Measurements from ENCODE around the gene GSAP. TPM values are rescaled to one million over a fixed set of nuclear protein-coding genes. Genes with fewer than 3 reads are reported as not detected.

The GSAP gene
- total and polyA plus RNA-seq, 9 of the 15 experiments (the other 6 are each of a cell fraction or from before 2014, with no cell fraction given) = 0.13 TPM; not detected in 8

DNA sequence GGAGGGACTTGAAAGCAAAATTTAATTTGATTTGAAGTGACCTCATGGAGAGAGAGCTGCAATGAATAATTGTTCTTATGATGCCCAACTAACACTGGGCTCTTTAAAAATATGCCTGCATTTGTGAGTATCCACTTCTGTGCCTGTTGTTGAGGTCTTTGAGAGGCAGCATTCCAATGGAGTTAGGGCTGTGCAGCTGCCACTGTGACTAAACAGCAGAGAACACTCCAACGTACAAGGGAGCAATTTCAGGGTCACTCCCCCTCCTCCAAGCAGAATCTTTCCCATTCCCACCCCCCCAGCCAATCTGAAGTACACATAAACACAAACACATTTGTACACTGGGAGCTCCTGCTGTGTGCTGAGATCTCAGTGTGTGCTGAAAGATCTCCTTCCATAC, 28.0 kb upstream of the GSAP start:
- 0% methylated on average over 1 of the region's 1 CpG for WGBS (ENCODE audit: insufficient coverage, low coverage, missing lambda C conversion rate)
- H3K27ac ChIP-seq (ENCODE audit: extremely low read depth, low read depth, low read length) = no peak overlapping the region
- DNase-seq (ENCODE audit: extremely low read depth in 1 of 4, low spot score in 3 of 4) (no peak), FAIRE-seq (no peak), ATAC-seq (no peak)
- in situ Hi-C loops (cut with MboI) (no loop called here), intact Hi-C loops (cut with micrococcal nuclease) (no loop called here)
- H3K27me3 ChIP-seq (ENCODE audit: control insufficient read depth in 2 of 2, insufficient read depth in 2 of 2, low read length in 2 of 2) = peaks cover 24 to 26% of the 10 kb centered on the region in 2 experiments; a peak in 4 of 5 replicates
- H3K4me3 ChIP-seq = no peak overlapping the region
- no peaks in the 10 kb centered on the region for H3K4me1 ChIP-seq (replicated peaks in 1 of 2; ENCODE audit: control insufficient read depth in 2 of 2, insufficient read depth in 2 of 2, low read length in 2 of 2)
- H3K9ac ChIP-seq (ENCODE audit: insufficient read depth in 1 of 2, low read depth in 2 of 2, low read length in 2 of 2) = no peak overlapping the region
- H3K36me3 ChIP-seq (ENCODE audit: control insufficient read depth, insufficient read depth, low read length) = no peaks in the 10 kb centered on the region
- POLR2A ChIA-PET = no interaction called here
- no peaks in the 10 kb centered on the region for H4K20me1 ChIP-seq (replicated peaks; ENCODE audit: control insufficient read depth, insufficient read depth, low read length)
- no TSS peak for BruUV-seq (replicated peaks)
- H3K9me3 ChIP-seq (replicated peaks; ENCODE audit: control insufficient read depth, insufficient read depth, low read depth, low read length) = no peaks in the 10 kb centered on the region
- no peak overlapping the region for H3K4me2 ChIP-seq (ENCODE audit: insufficient read depth, low read length)
- no peak overlapping the region for H2AFZ ChIP-seq (ENCODE audit: low read depth, low read length)
- no peaks in the 10 kb centered on the region for H3K9me1 ChIP-seq (ENCODE audit: control insufficient read depth, insufficient read depth, low read length)
- CTCF ChIA-PET (ENCODE audit: low intra/inter-chr PET ratio) = no interaction called here
- H3K79me2 ChIP-seq (ENCODE audit: control insufficient read depth, insufficient read depth, low read length) = no peaks in the 10 kb centered on the region
- no peak for TF ChIP-seq TARDBP (IDR thresholded peaks at IDR 0.05)
- TF ChIP-seq EZH2 (IDR thresholded peaks at IDR 0.05; ENCODE audit: borderline replicate concordance, low read depth, low read length) = no peak
- no peak for TF ChIP-seq CBFA2T2 (conservative IDR thresholded peaks at IDR 0.05)
- TF ChIP-seq, protein P1, sequence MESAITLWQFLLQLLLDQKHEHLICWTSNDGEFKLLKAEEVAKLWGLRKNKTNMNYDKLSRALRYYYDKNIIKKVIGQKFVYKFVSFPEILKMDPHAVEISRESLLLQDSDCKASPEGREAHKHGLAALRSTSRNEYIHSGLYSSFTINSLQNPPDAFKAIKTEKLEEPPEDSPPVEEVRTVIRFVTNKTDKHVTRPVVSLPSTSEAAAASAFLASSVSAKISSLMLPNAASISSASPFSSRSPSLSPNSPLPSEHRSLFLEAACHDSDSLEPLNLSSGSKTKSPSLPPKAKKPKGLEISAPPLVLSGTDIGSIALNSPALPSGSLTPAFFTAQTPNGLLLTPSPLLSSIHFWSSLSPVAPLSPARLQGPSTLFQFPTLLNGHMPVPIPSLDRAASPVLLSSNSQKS (CRISPR knock-in tag; IDR thresholded peaks at IDR 0.05) = no peak
- no peak for TF ChIP-seq CBX8 (IDR thresholded peaks at IDR 0.05; ENCODE audit: borderline replicate concordance, extremely low read depth, low read depth, low read length, poor library complexity, severe bottlenecking)
- no peak for TF ChIP-seq CCNT2 (IDR thresholded peaks at IDR 0.05; ENCODE audit: borderline replicate concordance, extremely low read depth, insufficient read length, low read depth, low read length)
- TF ChIP-seq SIN3A (IDR thresholded peaks at IDR 0.05; ENCODE audit: borderline replicate concordance in 2 of 2, control insufficient read depth in 1 of 2, low read depth in 2 of 2, low read length in 2 of 2) = no peak
- TF ChIP-seq RBM17 (IDR thresholded peaks at IDR 0.05; ENCODE audit: borderline replicate concordance, low read depth, low read length) = no peak
- no peak for TF ChIP-seq SPI1 (IDR thresholded peaks at IDR 0.05; ENCODE audit: borderline replicate concordance, low read depth, low read length)
- no peak for TF ChIP-seq KDM5B (IDR thresholded peaks at IDR 0.05; ENCODE audit: insufficient replicate concordance, low read depth, low read length)
- TF ChIP-seq KLF1 (tag; IDR thresholded peaks at IDR 0.05) = no peak
- TF ChIP-seq, protein P2, sequence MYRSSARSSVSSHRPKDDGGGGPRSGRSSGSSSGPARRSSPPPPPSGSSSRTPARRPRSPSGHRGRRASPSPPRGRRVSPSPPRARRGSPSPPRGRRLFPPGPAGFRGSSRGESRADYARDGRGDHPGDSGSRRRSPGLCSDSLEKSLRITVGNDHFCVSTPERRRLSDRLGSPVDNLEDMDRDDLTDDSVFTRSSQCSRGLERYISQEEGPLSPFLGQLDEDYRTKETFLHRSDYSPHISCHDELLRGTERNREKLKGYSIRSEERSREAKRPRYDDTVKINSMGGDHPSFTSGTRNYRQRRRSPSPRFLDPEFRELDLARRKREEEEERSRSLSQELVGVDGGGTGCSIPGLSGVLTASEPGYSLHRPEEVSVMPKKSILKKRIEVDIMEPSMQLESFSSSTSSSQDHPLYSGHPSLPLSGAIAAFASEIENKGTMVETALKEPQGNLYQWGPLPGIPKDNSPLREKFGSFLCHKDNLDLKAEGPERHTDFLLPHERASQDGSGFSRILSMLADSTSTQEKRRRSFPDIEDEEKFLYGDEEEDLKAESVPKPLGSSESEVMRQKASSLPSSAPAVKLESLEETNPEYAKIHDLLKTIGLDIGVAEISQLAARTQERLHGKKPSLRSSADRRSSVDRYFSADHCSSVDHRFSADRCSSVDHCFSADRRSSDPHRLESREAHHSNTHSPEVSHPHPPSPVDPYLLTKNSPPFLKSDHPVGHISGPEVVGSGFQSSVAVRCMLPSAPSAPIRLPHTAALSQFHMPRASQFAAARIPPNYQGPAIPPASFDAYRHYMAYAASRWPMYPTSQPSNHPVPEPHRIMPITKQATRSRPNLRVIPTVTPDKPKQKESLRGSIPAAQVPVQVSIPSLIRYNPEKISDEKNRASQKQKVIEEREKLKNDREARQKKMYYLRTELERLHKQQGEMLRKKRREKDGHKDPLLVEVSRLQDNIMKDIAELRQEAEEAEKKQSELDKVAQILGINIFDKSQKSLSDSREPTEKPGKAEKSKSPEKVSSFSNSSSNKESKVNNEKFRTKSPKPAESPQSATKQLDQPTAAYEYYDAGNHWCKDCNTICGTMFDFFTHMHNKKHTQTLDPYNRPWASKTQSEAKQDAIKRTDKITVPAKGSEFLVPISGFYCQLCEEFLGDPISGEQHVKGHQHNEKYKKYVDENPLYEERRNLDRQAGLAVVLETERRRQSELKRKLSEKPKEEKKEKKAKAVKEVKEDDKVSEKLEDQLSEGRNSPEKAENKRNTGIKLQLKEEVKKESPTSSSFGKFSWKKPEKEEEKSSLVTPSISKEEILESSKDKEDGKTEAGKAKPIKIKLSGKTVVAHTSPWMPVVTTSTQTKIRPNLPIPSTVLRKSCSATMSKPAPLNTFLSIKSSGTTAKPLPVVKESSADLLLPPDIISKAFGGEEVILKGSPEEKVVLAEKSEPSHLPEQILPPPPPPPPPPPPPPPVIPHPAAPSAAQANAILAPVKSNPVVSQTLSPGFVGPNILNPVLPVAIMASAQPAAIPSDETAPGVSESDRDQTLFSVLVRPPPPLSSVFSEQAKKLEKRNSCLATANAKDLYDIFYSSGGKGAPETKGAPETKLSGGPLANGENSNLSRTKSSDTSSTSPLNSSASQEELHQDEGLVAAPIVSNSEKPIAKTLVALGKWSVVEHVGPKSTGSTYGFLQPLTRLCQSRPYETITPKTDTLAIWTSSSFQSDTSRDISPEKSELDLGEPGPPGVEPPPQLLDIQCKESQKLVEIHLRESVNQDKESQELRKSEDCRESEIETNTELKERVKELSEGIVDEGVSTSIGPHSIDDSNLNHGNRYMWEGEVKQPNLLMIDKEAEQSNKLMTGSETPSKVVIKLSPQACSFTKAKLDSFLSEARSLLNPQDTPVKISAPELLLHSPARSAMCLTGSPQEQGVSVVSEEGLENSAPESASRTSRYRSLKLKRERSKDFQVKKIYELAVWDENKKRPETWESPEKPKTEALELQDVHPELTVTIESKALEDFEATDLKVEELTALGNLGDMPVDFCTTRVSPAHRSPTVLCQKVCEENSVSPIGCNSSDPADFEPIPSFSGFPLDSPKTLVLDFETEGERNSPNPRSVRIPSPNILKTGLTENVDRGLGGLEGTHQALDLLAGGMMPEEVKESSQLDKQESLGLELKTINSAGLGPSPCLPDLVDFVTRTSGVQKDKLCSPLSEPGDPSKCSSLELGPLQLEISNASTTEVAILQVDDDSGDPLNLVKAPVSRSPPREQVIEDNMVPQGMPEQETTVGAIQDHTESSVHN (IDR thresholded peaks at IDR 0.05; ENCODE audit: borderline replicate concordance in 1 of 2, low read depth in 1 of 2) = no peak
